ENCODE data around the gene ASIC4.

Gene ASIC4

DNA sequence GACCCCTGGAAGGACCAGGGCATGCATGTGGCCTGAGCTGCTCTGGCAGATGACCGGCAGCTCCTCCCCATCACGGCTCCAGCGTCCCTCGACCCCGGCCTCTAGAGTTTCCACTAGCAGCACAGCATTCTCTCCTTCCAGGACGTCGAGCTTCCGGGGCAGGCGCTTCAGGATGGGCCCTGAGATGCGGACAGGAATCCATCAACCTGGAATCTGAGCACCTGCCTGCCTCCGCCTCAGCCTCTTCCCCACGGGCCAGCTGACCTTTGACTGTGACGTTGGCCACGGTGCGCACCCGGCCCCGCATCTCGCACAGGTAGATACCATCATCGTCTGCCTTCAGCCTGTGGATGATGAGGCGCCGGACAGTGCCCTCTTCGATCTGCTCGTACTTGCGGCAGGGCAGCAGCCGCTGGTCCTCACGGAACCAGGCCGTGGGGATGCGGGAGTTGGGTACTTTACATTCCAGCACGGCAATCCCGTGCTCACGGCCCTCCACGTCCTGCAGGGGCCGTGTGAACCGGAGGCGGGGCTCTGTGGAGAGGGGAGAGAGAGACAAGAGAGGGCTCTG, 53.6 kb downstream of the ASIC4 start:
- no peak for DNase-seq (ENCODE audit: low read depth in 2 of 2)

DNA sequence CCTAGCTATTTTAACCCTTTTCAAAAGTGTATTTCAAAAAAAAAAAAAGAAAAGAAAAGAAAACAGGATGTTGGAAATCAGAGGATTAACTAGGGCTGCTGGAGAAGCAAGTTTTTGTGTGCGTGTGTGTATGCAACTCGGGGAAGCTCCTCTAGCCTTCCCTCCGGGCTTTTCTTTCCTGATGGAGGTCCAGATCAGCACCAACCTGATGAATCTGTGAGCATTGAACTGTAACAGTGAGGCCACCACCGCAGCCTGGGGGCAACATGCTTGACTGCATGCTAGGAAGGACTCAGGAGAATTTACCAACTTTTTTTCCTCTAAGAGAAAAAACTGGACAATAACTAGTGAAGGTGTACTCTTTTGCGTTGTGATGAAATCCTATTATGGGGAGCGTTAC, 54.8 kb downstream of the ASIC4 start:
- no peak for DNase-seq (ENCODE audit: low read depth in 2 of 2)

DNA sequence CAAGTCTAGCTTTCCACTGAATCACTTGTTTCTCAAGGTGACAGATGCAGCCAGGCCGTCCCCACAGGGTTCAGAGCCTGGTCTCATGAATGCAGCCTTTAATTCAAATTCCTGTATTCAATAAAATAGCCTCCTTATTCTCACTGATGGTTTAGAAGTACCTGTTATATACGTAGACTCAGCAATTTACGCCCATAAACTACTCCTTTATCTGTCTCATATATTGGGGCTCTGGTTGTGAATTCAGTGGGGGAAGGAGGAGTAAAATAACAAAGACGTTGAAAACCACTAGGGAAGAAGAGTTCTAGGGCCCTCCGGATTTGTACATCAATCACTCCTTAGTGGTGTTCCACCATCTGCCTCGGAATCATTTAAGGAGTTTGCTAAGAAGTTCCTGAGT, 55.4 kb downstream of the ASIC4 start:
- DNase-seq (ENCODE audit: low read depth in 2 of 2): no peak

DNA sequence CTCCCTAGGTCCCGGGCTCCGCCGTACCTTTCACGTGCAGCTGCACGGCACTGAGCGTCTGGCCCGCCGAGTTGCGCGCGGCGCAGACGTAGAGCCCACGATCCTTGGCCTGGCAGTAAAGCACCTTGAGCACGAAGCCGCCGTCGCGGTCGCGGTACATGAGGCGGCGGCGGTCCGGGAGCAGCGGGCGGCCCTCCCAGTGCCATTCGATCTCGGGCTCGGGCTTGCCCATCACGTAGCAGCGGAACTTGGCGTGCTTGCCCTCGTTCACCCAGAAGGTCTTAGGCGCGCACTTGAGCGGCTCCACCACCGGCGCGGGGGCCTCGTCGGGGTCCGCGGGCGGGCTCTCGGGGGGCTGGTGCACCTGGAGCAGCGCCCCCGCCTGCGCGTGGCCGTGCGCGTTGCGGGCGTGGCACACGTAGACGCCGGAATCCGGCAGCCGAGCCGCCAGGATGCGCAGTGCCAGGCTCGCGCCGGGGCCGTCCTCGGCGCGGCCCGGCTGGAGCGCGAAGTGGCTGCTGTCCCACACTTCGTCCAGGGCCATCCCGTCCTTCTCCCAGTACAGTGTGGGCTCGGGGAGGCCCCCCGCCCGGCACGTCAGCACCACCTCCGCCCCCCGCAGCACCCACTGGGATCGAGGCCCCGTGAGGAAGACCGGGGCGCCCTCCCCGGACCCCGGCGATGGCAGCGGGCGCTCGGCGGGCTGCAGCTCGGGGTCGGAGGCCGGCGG, 56.1 kb downstream of the ASIC4 start:
- no peak for DNase-seq (ENCODE audit: low read depth in 2 of 2)

DNA sequence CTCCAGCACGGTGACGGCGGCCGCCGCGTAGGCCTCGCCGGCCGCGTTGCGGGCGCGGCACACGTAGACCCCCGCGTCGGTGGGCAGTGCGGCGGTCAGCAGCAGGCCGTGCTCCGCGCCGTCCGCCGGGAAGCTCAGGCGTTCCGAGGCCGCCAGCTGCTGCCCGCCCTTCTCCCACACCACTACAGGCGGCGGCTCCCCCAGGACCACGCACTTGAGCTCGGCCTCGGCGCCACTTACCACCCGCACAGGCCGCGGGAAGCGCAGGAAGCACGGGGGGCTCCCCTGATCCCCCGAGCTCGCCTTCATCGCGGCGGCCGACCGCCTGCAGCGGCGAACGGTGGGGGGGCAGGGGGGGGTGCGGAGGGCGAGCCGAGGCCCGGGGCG, 56.6 kb downstream of the ASIC4 start:
- no peak for DNase-seq (ENCODE audit: low read depth in 2 of 2)

DNA sequence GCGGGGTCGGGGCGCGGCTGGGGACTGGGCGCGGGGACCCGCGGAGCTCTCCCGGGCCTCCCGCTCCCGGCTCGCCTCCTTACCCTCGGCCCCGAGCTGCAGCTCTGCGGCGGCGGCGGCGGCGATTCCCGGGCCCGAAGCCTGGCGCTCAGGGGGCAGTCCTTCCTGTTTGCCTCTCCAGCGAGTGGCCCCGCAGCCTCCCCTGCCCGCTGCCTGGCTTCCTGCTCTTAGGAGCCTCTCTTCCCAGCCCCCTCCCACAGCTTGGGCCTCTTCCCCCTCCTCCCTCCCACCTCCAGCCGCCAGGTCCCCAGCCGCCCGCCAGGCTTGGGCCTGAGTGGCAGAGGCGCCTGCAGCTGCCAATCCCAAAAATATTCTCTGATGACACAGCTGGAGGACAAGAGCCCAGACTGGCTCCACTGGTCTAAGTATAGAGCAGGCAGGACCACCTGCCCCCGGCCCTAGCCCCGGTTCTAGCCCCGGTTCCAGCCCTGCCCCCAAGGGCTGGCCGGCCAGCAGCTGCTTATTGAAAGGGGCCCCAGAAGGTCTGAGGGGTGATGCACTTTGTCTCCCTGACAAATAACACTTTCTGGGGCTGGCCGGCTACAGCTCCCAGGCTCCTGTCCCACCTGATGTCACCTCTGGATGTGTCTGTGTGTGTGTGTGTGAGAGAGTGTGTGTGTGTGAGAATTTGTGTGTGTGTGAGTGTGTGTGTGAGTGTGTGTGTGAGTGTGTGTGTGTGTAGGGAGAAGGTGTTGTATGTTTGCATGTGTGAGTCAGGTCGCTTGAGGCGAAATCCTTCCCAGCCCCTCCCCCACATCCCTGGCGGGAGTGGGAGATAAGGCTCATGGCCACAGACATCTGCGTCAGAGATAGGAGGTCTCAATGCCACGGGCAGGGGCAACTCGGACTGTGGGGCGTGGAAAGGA, 57.3 kb downstream of the ASIC4 start, which contains the start of gene OBSL1:
TSS of gene OBSL1 (minus strand) at position 229 of the 926 bp plus-strand sequence. CDS start 307 bp downstream, outside the sequence.
- DNase-seq (ENCODE audit: low read depth in 2 of 2): no peak

DNA sequence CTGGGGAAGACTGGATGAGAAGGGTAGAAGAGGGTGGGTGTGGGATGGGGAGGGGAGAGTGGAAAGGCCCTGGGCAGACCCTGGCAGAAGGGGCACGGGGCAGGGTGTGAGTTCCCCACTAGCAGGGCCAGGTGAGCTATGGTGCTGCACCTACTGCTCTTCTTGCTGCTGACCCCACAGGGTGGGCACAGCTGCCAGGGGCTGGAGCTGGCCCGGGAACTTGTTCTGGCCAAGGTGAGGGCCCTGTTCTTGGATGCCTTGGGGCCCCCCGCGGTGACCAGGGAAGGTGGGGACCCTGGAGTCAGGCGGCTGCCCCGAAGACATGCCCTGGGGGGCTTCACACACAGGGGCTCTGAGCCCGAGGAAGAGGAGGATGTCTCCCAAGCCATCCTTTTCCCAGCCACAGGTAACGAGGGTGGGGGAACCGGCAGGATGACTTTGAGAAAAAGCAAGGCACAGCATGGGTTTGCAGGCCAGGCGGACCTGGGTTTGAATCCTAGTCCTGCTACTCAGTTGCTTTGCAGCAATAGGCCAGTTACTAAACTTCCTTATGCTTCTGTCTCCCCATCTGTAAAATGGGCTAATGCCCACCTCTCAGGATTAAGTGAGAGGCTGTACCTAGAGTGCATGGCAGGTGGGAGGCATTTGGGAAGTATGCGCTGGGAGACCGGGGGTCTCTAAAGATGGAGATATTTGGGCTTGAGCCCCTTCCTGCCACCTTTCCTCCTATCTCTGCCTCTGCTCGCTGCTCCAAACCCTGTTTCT, 58.1 kb downstream of the ASIC4 start, which contains the start of gene INHA:
TSS of gene INHA (plus strand) at position 74 of the 765 bp plus-strand sequence. CDS start at position 139, 65 bp downstream.
- DNase-seq (ENCODE audit: low read depth in 2 of 2): no peak

DNA sequence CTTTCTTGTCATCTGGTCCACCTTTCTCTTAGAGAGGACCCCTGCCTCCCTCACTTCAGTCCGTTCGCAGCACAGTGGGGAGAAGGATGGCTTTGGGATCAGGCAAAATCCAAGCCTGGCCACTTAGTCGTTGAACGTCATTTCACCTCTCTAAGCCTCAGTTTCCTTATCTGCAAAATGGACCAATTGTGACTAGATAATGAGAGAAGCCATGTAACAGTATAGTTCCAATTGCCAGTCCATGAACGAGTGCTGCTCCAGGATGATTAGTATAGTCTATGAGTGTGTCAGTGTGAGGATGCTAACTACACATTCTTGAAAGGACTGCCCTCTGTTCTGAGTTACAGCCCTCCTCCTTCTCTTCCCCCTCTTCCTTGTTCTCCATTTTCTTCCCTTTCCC, 58.9 kb downstream of the ASIC4 start:
- no peak for DNase-seq (ENCODE audit: low read depth in 2 of 2)

DNA sequence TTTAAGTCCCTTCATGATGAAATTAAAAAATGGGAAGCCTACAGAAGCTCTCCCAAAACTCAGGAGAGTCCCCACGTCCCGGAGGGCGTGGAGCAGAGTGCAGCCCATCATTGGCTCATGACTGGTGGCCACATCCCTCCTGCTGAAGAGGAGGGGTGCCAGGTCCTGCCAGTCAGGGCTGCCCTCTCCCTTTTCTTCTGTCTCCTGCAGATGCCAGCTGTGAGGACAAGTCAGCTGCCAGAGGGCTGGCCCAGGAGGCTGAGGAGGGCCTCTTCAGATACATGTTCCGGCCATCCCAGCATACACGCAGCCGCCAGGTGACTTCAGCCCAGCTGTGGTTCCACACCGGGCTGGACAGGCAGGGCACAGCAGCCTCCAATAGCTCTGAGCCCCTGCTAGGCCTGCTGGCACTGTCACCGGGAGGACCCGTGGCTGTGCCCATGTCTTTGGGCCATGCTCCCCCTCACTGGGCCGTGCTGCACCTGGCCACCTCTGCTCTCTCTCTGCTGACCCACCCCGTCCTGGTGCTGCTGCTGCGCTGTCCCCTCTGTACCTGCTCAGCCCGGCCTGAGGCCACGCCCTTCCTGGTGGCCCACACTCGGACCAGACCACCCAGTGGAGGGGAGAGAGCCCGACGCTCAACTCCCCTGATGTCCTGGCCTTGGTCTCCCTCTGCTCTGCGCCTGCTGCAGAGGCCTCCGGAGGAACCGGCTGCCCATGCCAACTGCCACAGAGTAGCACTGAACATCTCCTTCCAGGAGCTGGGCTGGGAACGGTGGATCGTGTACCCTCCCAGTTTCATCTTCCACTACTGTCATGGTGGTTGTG, 60.4 kb downstream of the ASIC4 start:
- no peak for DNase-seq (ENCODE audit: low read depth in 2 of 2)

DNA sequence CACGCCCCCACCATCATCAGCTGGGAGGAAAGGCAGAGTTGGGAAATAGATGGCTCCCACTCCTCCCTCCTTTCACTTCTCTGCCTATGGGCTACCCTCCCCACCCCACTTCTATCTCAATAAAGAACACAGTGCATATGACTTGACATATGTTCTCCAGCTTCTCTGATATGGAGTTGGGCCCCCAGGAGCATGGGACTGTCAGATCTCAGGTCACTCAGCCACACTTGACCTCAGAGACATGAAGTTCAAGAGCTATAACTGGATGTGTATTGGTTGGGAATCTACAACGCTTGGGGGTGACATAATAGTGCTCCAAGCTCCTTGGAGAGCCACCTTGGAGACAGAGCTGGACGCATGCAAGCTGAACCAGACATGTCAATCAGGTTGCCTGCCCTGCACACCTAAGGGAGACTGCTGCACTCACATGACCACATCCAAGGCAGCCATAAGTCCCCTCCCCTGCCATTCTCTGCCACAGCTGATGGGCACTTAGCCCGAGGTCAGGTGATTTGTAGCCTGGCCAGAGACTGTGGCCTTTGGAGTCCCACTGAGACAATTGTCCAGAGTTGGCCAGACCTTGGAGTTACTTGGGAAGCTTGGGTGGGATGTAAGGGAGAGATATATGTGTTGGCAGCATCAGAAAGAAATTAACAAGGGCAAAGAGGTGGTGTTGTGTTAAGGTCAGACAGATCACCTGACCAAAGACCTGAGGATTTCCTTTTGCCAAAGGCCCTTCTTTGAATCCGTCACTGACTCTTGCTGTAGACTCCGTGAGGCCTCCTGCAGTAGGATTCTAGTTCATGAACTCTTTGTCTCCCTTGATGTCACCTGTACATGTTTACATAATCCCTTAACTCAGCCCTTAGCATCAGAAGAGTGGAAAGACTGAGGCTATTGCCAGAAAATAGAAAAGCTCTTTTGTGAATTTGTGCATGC, 61.6 kb downstream of the ASIC4 start:
- no peak for DNase-seq (ENCODE audit: low read depth in 2 of 2)

DNA sequence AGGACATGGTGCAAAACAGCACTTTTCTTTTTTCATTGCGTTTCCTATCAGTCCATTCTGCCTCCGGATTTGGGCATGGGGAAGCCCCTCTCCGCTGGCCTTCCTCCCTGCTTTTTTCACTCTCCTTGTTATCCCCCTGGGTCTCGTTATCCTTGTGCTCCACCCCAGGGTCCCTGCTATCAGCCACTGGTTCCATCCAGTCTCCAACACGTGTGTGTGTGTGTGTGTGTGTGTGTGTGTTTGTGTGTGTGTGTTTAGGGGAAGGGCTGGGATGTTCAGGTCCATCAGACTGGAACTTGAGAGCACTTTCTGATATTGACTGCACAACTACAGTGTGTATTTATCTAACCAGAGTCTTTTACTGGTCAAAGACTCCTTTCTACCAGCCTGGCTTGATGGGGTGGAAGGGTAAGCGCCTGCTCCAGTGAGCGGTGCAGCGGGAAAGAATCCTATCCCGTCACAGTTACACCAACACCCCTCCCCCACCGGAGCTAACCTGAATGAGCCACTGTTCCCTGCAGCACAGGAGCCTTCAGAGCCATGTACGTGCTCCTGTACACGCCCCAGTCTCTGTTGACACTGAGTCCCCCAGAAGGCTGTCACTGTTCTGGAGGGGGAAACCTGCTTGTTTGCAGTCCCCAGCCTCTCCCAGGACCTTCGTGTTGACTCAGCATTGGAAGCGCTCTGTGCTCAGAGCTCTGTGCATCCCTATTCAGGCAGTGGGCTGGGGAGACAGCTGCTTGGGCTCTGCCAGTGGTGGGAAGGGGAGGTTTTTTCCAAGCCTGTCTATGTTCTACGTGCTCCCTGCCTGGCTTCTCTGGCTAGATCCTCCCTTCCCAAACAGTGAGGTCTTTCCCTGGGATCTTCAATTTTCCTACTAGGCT, 62.5 kb downstream of the ASIC4 start:
- no peak for DNase-seq (ENCODE audit: low read depth in 2 of 2)

DNA sequence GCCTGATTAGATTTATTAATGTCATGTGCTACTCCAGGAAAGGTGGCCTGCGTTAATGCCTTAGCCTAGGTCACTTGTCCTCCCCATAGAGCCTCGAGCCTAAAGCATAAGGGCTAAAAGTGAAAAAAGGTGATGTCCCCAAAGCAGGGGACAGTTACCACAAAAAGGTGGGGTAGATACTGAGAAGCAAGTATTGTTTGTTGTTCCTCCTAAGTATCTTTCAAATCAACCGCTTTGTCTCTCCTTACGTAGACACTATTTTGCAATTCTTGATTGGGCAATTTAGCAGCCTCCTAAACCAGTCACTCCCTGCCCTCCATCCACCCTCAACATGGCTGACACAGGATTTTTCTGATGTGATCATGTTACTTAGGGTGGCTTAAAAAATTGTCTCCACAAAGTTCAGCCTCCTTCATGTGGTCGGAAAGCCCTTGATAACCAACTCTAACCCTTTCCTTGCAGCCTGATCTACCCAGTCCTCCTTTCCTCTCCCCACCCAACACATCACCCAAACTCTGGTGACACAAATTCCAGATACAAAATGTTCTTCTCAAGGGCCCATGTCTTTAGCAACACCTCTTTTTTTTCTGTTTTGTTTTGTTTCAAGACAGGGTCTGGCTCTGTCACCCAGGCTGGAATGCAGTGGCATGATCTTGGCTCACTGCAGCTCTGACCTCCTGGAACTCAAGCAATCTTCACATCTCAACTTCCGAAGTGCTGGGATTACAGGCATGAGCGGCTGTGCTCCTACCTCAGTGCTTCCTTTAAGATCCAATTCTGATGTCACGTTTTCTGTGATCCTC, 64.7 kb downstream of the ASIC4 start:
- no peak for DNase-seq (ENCODE audit: low read depth in 2 of 2)

DNA sequence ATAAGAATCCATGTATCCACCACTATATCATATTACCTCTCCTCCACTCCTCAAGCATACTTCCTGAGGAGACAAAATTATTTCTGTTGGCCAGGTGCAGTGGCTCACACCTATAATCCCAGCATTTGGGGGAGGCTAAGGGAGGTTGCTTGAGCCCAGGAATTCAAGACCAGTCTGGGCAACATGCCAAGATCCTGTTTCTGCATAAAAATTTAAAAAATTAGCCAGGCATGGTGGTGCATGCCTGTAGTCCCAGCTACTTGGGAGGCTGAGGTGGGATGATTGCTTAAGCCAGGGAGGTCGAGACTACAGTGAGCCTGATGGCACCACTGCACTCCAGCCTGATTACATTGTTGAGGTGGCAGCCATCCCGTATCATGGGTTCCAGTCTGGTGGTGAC, 67.1 kb downstream of the ASIC4 start:
- no peak for DNase-seq (ENCODE audit: low read depth in 2 of 2)

All from stimulated activated CD8-positive, alpha-beta memory T cell treated with anti-CD3 and anti-CD28 coated beads, Interleukin-7, amount 100 ng/mL, for 4 hours (primary cell).